B cell (primary cell): ENCODE measurements around the gene DNAJA1.

Experiments
- EZH2 ChIP-seq: IDR thresholded peaks from 2 replicates; pipeline ENCODE4 v1.6.1; 2012; ENCODE audit warnings: borderline replicate concordance, low read depth, mild to moderate bottlenecking, moderate library complexity, low read length; ENCODE audit not compliant: insufficient read depth, poor library complexity, severe bottlenecking
- TF ChIP-seq, protein P1 (sequence below): fragments of 200-600 bp; IDR thresholded peaks from one replicate; pipeline ENCODE4 v1.8.0; 2022; ENCODE audit warnings: antibody characterized with exemption, mild to moderate bottlenecking

- TF ChIP-seq, protein P1, sequence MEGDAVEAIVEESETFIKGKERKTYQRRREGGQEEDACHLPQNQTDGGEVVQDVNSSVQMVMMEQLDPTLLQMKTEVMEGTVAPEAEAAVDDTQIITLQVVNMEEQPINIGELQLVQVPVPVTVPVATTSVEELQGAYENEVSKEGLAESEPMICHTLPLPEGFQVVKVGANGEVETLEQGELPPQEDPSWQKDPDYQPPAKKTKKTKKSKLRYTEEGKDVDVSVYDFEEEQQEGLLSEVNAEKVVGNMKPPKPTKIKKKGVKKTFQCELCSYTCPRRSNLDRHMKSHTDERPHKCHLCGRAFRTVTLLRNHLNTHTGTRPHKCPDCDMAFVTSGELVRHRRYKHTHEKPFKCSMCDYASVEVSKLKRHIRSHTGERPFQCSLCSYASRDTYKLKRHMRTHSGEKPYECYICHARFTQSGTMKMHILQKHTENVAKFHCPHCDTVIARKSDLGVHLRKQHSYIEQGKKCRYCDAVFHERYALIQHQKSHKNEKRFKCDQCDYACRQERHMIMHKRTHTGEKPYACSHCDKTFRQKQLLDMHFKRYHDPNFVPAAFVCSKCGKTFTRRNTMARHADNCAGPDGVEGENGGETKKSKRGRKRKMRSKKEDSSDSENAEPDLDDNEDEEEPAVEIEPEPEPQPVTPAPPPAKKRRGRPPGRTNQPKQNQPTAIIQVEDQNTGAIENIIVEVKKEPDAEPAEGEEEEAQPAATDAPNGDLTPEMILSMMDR = no peak
- no peak for TF ChIP-seq EZH2
Observed at GRCh38 chr9:33012328-33013069, 12.6 kb upstream of the DNAJA1 start.
